CD4-positive, alpha-beta T cell treated with Interleukin-4 for 4 hours (primary cell): Measurements from ENCODE around the gene BAIAP2.
"Not testable (repeated sequence)": the region's sequence is repeated elsewhere in the genome, so short reads cannot be mapped to it uniquely, and the experiment has no call there.

Source experiments
- DNase-seq: peaks from one replicate; pipeline ENCODE4 v3.0.0-alpha.2; 2020

BAIAP2 gene

DNA sequence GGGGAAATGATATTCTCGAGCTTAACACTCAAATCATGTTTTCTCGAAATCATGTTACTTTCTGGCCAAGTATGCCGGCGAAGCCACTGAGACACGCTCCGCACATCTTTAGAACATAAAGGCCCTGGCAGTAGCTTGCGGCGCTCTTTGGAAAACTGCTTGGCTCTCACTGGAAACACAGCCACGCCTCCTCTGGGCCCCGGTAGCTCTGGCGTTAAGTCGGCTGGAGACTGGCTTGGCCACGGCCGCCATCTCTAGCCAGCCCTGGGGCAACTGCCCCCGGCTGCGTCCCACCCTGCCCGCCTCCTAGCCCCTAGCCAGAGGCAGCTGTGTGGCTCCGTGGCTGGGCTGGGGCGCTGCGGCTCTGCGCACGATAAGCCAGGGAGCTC, 9.2 kb upstream of the BAIAP2 start:
- no peak for DNase-seq

DNA sequence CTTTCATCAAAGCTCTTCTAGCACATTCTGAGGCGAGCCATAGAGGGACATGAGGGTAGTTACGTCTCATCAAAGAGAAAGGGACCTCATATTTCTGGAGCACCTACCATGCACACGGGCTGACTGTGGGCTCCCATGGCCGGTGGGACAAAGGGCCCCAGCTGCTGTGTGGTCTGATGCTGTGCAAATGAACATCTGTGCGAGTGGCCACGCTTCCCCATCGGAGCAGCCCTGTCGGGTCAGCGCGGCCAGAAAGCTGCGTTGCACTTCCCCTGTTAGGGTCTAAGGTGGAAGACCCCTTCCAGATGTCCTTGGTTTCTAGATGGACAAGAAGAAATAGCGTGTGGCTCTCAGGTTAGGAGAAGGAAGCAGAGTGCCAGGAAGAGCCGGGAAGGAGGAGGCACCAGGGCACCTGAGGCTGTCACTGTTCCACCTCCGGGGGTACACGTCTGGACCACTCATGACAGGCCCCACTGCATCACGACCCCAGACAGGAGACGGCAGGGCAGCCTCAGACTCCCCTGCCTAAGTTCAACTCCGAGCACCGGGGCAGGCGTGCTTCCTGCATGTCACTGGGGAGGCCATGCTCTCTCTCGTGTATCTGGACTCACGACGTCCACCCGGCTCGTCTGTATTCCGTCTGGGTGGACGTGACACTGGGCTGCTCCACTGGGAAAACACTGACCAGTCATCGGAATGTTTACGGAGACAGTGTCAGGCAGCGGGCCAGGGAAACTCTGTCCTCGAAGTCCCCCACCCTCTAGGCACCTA, 8.5 kb upstream of the BAIAP2 start:
- DNase-seq, result no peak

DNA sequence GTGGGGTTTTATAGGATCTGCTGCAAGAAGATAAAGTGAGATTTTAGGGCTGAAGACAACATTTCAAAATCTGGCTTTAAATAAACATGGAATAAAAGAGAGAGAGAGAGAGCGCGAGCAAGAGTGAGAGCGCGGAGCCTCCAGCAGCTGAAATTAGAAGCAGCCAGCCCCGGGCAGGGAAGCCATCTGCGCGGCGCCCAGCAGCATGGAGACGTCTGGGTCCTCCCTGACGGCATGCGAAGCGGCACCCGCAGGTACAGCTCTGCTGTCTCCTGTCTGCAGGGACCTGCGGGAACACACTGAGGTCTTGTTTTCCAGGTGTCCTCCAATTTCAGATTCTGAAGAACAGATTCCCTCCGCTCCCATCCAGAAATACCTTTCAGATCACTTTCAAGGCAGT, 7.9 kb upstream of the BAIAP2 start:
- no peak for DNase-seq

DNA sequence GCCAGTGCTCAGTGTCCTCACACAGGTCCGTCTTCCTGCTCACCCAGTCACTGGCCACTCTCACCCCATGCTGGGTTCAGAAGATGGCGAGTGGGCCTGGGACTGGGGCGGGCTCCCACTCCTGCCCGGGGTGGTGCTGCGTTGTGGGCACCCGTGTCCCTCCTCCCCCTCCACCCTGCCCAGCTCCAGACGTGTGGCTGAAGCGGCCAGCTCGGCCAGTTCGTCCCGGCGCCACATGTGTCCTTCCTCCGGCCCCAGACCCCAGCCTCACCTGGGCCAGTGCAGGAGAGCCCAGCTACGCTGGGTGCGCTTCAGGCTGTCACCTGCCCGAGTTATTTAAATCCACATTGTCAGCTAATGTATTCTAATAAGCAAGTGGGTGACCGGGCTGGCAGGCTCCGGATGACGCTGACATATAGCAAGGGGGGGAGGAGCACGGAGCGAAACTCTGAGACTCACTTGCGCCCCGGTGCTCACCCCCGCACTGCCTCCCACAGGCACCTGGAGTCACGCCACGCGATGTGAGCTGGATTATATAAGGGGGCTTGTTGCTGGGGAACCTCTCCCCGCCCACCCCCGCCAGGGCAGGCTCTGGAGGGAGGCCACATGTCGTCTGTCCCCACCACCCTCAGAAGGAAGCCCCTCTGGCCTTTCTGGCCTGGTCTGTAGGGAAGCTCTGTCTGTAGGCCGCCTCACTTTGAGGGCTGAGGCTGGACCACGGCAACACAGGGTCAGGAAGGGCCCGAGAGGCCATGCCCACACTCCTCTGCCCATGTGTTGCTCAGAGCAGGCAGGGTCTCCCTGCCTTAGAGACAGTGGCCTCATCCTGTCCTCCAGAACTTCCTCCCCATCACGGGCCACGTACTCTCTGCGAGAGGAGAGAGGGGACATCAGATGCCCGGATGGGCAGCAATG, 7.1 kb upstream of the BAIAP2 start:
- no peak for DNase-seq

- DNase-seq, result no peak
Observed at GRCh38 chr17:81028506-81028858, 6.5 kb upstream of the BAIAP2 start.

GRCh38 chr17:81029859-81030258, 5.1 kb upstream of the BAIAP2 start:
- no peak for DNase-seq

- DNase-seq, result not testable (repeated sequence)
Observed at GRCh38 chr17:81030312-81030711, 4.6 kb upstream of the BAIAP2 start.

DNA sequence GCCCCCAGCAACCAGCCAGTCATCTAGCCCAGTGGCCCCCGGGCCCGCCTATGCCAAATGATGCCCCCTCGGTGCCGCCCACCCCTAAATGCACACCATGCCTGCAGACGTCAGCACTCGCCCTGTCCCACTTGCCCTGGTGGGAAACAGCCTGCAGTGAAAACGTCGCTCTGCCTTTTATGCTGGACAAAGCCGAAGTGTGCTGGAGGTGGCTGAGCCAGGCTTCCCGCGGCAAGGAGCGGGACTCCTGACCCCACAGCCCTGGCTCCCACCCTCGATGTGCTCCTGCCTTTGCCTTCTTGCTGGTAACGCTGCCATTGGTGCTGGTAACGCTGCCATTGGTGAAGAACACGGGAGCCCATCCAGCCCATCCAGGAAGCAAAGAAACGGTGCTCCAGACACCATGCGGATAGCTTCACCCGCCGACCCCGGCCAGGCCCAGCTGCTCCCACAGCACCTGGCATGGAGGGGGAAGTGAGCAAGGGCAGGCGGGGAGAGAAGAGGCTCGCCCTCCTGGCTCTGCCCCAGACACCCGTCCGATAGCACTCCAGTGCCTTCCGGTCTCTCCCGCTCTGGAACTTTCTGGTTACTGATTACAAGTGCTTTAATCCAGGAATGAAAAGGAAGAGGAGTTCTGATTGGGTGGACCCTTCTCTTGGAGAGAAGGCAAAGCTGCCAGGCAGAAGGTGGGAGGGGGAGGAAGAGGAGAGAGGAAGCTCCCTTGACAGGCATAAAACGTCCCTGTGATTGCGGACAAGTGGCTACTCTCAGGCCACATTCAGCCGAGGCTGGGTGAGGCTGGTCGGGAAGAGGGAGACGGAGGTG, 4.0 kb upstream of the BAIAP2 start:
- DNase-seq, result no peak

GRCh38 chr17:81031566-81032550, 3.1 kb upstream of the BAIAP2 start:
- no peak for DNase-seq

DNA sequence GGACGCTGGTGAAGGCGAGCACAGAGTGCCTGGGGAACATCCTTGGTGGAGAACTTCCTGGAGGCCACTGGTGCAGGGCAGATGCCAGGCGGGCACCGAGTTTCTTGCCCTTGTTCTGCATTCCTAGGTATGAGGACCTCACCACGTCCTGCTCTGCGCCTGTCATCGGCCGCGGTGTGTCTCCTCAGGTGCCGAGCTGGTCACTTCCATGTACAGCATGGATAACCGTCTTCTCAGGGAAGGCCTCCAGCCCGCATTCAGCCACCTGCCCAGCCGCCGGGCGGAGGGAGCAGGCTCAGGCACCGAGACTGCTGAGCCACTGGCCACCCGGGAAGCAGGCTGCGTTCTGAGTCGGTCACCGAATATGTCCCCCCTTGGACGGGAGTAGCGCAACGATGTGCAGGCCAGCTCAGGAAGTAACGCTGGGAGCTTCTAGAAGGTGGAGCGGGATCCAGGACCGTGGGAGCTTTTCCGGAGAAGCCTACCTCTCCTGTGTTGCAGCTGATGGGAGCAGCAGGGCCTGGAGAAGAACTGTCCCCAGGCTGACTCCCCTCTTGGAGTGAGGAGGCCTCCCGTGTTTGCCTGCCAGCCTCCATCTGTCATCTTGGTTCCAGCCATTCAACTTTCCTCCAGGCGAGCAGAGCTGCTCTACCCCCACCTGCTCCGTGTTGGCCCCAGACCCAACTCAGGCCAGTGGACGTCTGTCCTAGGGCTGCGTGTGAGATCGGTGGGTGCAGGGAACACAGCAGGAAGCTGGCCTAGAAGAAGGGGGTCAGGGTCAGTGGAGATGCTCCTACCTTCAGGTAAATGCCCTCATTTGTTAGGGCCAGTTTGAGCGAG, 2.1 kb upstream of the BAIAP2 start:
- no peak for DNase-seq

DNA sequence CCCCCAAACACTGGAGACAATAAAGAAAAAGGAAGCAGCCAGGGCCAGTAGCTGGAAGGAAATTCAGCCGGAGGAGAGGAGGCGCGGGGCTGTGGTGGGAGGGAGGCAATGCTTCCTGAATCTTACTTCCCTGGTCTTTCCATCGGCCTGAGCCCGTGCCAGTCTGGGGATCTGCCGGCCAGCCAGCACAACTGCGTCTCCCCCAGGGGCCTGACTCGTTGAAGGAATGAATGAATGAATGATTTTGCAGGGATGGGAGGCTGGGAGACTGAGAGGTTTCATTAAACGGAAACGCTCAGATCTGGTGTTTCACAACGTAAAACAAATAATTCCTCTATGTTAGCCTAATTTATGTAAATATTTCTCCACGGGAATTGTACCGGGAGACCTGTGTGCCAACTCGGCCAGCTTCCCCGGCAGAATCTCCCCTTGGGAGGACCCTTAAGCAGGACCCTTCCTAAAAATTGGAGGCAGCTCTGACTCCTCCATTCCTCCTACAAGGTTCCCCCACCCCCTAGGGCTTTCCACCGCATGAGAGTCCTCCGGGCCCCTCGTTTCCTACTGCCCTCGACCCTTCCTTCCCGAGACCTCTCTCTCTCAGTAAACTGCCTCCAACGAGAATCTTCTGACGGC, 1.3 kb upstream of the BAIAP2 start:
- no peak for DNase-seq

GRCh38 chr17:81034168-81034777, 678 bp upstream of the BAIAP2 start:
- DNase-seq, result no peak

DNA sequence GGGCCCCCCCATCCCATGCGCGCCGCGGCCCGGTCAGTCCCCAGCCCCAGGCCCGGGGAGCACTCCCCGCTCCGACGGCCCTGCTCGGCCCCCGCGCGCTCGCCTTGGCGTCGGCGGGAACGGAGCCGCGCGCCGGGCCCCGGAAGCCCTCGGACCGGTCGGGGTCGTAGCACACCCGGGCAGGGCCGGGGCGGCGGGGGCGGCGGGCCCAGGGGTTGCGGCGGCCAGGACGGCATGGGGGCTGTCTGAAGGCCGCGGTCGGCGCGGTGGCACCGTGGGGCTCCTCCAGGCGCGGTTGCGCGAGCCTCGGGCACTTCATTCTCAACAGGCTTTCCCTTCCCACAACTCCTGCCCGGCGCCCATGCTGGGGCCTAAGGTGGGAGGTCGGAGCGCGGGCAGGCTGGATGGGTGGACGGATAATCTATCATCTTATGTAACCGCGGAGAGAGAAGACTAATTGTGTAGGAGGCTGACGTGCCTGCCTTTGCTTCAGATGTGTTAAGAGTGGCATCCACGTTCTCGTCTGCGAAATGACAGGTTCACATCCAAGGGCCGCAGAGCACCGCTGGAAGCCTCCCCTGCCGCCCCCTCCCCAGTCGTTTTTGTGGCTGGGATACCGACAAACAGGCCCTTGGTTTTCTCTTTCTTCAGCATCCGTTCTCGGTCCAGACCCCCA, 708 bp downstream of the BAIAP2 start:
- DNase-seq, result no peak

GRCh38 chr17:81036197-81036941, 1.4 kb downstream of the BAIAP2 start:
- DNase-seq, result no peak

DNA sequence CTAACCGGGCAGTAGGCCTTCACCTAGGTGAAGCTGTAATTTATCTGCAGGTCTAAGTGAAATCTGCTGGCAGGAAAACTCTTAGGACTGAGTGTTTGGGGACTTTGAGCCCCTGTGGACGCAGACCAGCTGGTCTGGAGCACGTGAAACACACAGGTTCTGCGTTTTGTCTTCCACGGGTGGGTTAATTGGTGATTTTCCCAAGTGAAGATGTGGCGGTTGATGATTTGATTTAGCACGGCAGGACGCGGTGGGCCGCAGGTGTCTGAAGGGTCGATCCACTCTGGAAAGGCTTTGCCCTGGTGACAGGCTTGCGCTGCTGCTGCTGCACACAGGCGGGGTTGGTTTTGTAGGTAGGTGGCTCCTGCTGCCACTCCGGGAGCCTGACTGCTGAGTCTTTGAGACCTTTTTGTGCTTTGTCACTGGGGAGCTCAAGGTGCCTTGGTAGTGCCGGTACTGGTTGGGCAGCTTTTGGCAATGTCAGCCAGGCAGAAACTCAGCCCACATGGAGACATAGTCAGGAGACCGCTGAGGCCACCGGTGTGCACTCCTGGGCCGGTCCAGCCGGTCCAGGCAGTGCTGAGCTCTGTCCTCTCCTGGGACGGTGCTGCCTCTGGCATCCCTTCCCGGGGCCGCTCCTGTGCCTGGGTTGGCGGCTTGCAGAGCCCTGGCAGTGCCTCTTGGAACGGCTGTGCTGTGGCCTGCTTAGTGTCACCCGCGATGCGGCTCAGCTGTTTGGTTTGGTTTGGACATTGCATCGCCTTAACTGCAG, 2.3 kb downstream of the BAIAP2 start:
- DNase-seq, result no peak

DNA sequence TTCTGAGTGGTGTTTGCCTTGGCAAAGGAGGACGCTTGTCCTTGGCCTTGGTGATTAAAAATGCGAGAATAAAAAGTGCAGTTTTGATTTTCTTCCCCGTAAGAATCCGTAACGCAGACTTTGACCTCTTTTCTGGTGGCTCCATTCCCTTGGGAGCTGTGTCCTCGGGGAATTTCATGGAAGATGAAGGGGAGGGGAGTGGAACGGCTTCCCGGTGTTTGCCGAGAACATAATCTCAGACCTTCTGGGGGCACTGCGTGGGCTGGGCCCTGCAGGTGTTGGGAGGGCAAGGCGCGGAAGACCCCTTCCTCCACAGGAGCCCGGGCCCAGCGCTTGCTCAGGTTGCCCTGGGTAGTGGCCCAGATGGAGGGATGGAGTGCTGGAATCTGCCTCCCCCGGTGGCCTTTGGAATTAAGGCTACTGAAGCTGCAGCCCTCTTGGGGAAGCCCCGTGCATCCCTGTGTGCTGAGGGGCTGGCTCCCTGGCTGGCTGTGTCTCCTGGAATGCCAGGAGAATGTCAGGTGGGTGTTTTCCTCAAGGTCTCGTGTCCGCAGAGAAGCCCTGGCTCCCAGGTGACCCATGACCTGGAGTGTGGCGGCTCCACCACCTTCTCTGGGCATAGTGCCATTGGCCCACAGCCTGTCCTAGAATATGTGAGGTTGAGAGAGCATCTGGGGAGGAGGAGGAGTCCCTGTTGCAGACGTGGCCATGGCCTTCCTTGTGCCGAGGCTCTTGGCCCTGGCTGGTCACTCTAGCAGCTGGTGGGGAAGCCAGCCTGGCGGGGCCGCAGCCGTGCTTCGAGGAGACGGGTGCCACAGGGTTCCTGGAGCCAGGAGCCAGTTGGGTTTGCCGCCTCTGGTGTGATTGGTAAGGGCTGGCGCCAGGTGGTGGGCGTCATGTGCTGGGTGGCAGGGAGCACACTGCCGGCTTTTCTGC, 3.1 kb downstream of the BAIAP2 start:
- DNase-seq, result no peak

- no peak for DNase-seq
Observed at GRCh38 chr17:81039096-81039495, 4.1 kb downstream of the BAIAP2 start.
